AG09309 (cell line): Measurements from ENCODE around the gene MEA1.
A peak's percentile ranks its signal among the peaks of the same experiment; 100 is the strongest.

Experiments
- DNase-seq: peaks from one replicate; pipeline ENCODE4 v3.0.0-alpha.2; 2010; ENCODE audit warnings: low read depth
- H3K4me3 ChIP-seq: 2 replicates; pipeline ENCODE4 v1.5.1; 2011; ENCODE audit warnings: mild to moderate bottlenecking, low read depth, low read length, moderate library complexity; ENCODE audit not compliant: control insufficient read depth
- TF ChIP-seq, protein P1 (sequence below): IDR thresholded peaks from 2 replicates; pipeline ENCODE4 v1.5.1; 2011; ENCODE audit warnings: mild to moderate bottlenecking, low read depth, low read length, inconsistent platforms; ENCODE audit not compliant: insufficient read depth, control insufficient read depth; ENCODE audit errors: missing control alignments

MEA1 gene

DNA sequence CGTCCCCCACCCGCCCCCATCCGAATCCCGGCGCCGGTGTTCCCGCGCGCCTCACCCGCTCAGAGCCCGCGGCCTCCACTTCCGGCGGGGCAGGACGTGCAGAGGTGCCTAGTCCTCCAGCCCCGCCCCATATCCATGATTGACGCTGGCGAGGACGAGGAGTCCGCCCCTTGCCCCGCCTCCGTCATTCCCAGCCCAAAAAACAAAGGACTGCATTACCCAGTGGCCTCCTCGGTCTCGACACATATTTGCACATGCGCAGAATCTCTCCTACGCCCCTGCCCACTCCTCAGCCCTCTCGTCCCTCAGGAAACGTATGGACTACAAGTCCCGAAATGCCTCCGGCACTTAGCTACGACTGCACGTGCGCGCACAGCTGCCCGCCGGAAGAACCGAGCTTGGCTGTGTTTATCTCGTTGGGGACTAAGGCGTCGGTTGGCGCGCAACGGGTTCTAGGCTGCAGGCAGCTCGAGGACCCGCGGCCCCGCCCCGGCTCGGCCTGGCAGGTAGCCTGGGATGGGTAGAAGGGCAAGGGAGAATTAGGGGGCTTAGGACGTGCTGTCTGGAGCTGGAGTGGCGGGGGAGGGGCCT, at the start of gene MEA1, which contains the start of gene KLHDC3:
MEA1 (minus strand) TSS at position 104 of the 591 bp plus-strand sequence. CDS start 133 bp downstream, outside the sequence.
KLHDC3 (plus strand) TSS at position 407 of the 591 bp plus-strand sequence. CDS start 2,944 bp downstream, outside the sequence.
- peak within 1 kb of the TSS; percentile 92 for H3K4me3 ChIP-seq
- peak; percentile 99 for DNase-seq
- TF ChIP-seq, protein P1, sequence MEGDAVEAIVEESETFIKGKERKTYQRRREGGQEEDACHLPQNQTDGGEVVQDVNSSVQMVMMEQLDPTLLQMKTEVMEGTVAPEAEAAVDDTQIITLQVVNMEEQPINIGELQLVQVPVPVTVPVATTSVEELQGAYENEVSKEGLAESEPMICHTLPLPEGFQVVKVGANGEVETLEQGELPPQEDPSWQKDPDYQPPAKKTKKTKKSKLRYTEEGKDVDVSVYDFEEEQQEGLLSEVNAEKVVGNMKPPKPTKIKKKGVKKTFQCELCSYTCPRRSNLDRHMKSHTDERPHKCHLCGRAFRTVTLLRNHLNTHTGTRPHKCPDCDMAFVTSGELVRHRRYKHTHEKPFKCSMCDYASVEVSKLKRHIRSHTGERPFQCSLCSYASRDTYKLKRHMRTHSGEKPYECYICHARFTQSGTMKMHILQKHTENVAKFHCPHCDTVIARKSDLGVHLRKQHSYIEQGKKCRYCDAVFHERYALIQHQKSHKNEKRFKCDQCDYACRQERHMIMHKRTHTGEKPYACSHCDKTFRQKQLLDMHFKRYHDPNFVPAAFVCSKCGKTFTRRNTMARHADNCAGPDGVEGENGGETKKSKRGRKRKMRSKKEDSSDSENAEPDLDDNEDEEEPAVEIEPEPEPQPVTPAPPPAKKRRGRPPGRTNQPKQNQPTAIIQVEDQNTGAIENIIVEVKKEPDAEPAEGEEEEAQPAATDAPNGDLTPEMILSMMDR = no peak

- no peak overlapping the region for H3K4me3 ChIP-seq
- TF ChIP-seq, protein P1 = no peak
- DNase-seq = no peak
Measured at GRCh38 chr6:43062818-43063217, 49.1 kb upstream of the MEA1 start.

DNA sequence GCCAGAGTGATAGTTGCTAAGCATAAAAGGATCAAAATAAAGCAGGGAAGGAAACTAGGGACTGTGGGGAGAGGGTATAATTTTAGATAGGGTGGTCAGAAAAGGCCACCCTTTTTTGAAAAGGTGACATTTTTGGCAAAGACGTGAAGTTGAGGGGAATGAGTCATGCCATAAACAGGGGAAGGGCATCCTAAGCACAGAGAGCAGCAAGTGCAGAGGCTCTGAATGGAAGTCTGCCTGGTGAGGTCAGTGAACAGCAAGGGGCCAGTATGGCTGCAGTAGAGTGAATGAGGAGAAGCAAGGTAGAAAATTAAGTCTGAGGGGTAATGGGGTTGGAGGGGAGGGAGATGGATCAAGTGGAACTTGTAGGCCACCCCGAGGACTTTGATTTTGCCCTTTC, 48.1 kb upstream of the MEA1 start:
- DNase-seq = no peak
- TF ChIP-seq, protein P1 = no peak
- no peak overlapping the region for H3K4me3 ChIP-seq

DNA sequence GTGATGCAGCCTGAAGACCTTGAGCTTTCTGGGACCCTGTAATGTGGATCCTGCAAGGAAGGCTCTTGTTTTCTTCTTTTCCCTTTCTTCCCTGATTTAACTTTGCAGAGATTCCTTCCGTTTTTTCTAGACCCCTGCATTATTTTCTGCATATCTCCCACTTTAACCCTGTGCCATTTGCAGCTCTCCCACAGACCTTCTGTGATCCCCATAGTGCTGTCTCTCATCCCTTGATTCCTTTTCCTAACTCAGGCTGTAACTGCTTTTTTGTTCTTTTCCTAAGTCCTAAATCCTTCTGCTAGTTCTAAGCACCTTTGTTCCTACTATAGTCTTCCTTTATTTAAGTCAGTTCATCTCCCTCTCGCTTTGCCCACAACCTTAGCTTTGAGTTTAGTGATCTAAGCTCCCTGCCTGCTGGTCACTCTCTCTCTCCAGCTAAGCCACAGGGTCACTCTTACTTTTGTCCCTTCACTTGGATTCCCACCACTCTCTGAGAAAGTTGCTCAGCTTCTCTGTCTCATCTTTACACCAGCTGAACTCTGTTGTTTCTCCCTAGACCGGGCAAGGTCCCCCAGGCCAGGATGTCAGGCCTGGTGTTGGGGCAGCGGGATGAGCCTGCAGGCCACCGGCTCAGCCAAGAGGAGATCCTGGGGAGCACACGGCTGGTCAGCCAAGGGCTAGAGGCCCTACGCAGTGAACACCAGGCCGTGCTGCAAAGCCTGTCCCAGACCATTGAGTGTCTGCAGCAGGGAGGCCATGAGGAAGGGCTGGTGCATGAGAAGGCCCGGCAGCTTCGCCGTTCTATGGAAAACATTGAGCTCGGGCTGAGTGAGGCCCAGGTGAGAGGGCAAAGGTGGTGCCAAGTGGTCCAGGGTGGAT, 47.2 kb upstream of the MEA1 start:
- DNase-seq = no peak
- H3K4me3 ChIP-seq = no peak overlapping the region
- TF ChIP-seq, protein P1 = no peak

- peak overlapping the region; percentile 94 for H3K4me3 ChIP-seq
- TF ChIP-seq, protein P1 = no peak
- DNase-seq = no peak
Measured at GRCh38 chr6:43060034-43060754, 46.4 kb upstream of the MEA1 start.
